ENCODE data around the gene CGREF1. TPM values are rescaled to one million over a fixed set of nuclear protein-coding genes. Genes with fewer than 3 reads are reported as not detected.

Gene CGREF1
- total RNA-seq, 3 donors from 2014 or later: 2.6 to 7.3 (median 2.7) TPM

GRCh38 chr2:27109083-27109482 lies 9.8 kb downstream of the CGREF1 start:
- no peak for ATAC-seq
- DNase-seq: no peak
- H3K9me3 Mint-ChIP-seq: no peaks in the 10 kb centered on the region
- no peak overlapping the region for H3K4me3 Mint-ChIP-seq
- no peaks in the 10 kb centered on the region for H3K4me1 Mint-ChIP-seq (ENCODE audit: low read depth)
- H3K36me3 Mint-ChIP-seq (ENCODE audit: insufficient read depth): no peaks in the 10 kb centered on the region
- H3K27me3 Mint-ChIP-seq (ENCODE audit: low read depth): peaks cover 9% of the 10 kb centered on the region

GRCh38 chr2:27108221-27108620 lies 10.7 kb downstream of the CGREF1 start:
- Mint-ChIP-seq H3K4me1 (ENCODE audit: low read depth) (no peaks in the 10 kb centered on the region), H3K4me3 (no peak overlapping the region), H3K36me3 (ENCODE audit: insufficient read depth) (no peaks in the 10 kb centered on the region), H3K27me3 (ENCODE audit: low read depth) (peaks cover 9% of the 10 kb centered on the region), H3K9me3 (no peaks in the 10 kb centered on the region)
- ATAC-seq (no peak), DNase-seq (no peak)

DNA sequence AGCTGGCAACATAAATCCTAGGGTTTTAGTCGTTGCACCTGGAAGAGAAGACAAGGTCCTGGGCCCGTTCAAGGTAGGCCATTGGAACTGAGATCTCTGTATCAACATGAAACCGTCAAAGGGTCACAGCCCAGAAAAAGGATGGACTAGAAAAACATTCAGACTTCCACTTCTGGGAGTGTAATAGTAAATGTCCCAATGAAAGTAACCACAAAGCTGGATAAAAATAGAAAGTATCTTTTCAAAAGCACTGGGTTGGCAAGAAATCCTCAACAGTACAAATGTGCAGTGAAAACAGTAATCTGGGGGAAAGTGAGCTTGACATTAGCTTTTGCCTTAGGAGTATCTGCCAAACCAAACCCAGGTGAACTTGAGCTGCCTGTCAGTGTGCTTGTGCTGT lies 12.9 kb downstream of the CGREF1 start:
- no peak for ATAC-seq
- H3K4me3 Mint-ChIP-seq: no peak overlapping the region
- no peak for DNase-seq
- no peaks in the 10 kb centered on the region for H3K9me3 Mint-ChIP-seq
- H3K36me3 Mint-ChIP-seq (ENCODE audit: insufficient read depth): no peaks in the 10 kb centered on the region
- H3K27me3 Mint-ChIP-seq (ENCODE audit: low read depth): peaks cover 9% of the 10 kb centered on the region
- no peaks in the 10 kb centered on the region for H3K4me1 Mint-ChIP-seq (ENCODE audit: low read depth)

GRCh38 chr2:27102329-27102728 lies 16.6 kb downstream of the CGREF1 start:
- Mint-ChIP-seq H3K4me1 (ENCODE audit: low read depth) (no peaks in the 10 kb centered on the region), H3K36me3 (ENCODE audit: insufficient read depth) (no peaks in the 10 kb centered on the region), H3K27me3 (ENCODE audit: low read depth) (peaks cover 7% of the 10 kb centered on the region), H3K4me3 (no peak overlapping the region), H3K9me3 (no peaks in the 10 kb centered on the region)
- ATAC-seq: no peak
- DNase-seq: no peak

DNA sequence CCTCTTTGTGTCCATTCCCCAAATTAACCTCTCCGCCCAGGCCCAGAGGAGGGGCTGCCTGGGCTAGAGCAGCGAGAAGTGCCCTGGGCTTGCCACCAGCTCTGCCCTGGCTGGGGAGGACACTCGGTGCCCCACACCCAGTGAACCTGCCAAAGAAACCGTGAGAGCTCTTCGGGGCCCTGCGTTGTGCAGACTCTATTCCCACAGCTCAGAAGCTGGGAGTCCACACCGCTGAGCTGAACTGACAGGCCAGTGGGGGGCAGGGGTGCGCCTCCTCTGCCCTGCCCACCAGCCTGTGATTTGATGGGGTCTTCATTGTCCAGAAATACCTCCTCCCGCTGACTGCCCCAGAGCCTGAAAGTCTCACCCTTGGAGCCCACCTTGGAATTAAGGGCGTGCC lies 18.9 kb downstream of the CGREF1 start:
- Mint-ChIP-seq H3K36me3 (ENCODE audit: insufficient read depth) (no peaks in the 10 kb centered on the region), H3K4me1 (ENCODE audit: low read depth) (peaks cover 10% of the 10 kb centered on the region), H3K27me3 (ENCODE audit: low read depth) (no peaks in the 10 kb centered on the region), H3K4me3 (no peak overlapping the region), H3K9me3 (no peaks in the 10 kb centered on the region)
- ATAC-seq: no peak
- DNase-seq: no peak

DNA sequence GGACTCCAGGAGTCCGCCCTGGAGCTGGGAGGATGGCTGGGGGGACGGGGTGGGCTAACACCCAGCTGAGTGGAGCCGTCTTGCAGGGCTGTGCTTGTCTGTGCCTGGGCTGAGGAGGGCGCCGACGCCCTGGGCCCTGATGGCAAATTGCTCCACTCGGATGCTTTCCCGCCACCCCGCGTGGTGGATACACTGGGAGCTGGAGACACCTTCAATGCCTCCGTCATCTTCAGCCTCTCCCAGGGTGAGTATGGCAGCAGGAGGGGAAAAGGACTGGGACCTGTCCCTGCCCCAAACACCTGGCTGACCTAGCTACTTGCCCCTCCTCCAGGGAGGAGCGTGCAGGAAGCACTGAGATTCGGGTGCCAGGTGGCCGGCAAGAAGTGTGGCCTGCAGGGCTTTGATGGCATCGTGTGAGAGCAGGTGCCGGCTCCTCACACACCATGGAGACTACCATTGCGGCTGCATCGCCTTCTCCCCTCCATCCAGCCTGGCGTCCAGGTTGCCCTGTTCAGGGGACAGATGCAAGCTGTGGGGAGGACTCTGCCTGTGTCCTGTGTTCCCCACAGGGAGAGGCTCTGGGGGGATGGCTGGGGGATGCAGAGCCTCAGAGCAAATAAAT lies 19.5 kb downstream of the CGREF1 start:
- no peak for ATAC-seq
- peaks cover 10% of the 10 kb centered on the region for H3K4me1 Mint-ChIP-seq (ENCODE audit: low read depth)
- no peak overlapping the region for H3K4me3 Mint-ChIP-seq
- no peak for DNase-seq
- H3K27me3 Mint-ChIP-seq (ENCODE audit: low read depth): no peaks in the 10 kb centered on the region
- H3K9me3 Mint-ChIP-seq: no peaks in the 10 kb centered on the region
- H3K36me3 Mint-ChIP-seq (ENCODE audit: insufficient read depth): no peaks in the 10 kb centered on the region

- H3K36me3 Mint-ChIP-seq (ENCODE audit: insufficient read depth): no peaks in the 10 kb centered on the region
- ATAC-seq: no peak
- H3K27me3 Mint-ChIP-seq (ENCODE audit: low read depth): no peaks in the 10 kb centered on the region
Observed at GRCh38 chr2:27097341-27097740, 21.6 kb downstream of the CGREF1 start.

GRCh38 chr2:27096748-27097297 lies 22.1 kb downstream of the CGREF1 start:
- DNase-seq (no peak), ATAC-seq (no peak)
- Mint-ChIP-seq H3K36me3 (ENCODE audit: insufficient read depth) (no peaks in the 10 kb centered on the region), H3K4me1 (ENCODE audit: low read depth) (peaks cover 10% of the 10 kb centered on the region), H3K9me3 (no peaks in the 10 kb centered on the region), H3K4me3 (no peak overlapping the region), H3K27me3 (ENCODE audit: low read depth) (no peaks in the 10 kb centered on the region)

More at GRCh38 chr2:27097341-27097740, 21.6 kb downstream of the CGREF1 start:
- no peak overlapping the region for H3K4me3 Mint-ChIP-seq
- DNase-seq: no peak
- H3K4me1 Mint-ChIP-seq (ENCODE audit: low read depth): peaks cover 10% of the 10 kb centered on the region
- H3K9me3 Mint-ChIP-seq: no peaks in the 10 kb centered on the region

- Mint-ChIP-seq H3K36me3 (ENCODE audit: insufficient read depth) (no peaks in the 10 kb centered on the region), H3K27me3 (ENCODE audit: low read depth) (no peaks in the 10 kb centered on the region), H3K9me3 (no peaks in the 10 kb centered on the region), H3K4me3 (peak overlapping the region; percentile 50), H3K4me1 (ENCODE audit: low read depth) (peaks cover 10% of the 10 kb centered on the region)
- DNase-seq (no peak), ATAC-seq (peak; percentile 87 to 92)
Observed at GRCh38 chr2:27095745-27096651, 22.9 kb downstream of the CGREF1 start.

- H3K4me3 Mint-ChIP-seq: no peak overlapping the region
- ATAC-seq: no peak
Observed at GRCh38 chr2:27095427-27095744, 23.5 kb downstream of the CGREF1 start.

DNA sequence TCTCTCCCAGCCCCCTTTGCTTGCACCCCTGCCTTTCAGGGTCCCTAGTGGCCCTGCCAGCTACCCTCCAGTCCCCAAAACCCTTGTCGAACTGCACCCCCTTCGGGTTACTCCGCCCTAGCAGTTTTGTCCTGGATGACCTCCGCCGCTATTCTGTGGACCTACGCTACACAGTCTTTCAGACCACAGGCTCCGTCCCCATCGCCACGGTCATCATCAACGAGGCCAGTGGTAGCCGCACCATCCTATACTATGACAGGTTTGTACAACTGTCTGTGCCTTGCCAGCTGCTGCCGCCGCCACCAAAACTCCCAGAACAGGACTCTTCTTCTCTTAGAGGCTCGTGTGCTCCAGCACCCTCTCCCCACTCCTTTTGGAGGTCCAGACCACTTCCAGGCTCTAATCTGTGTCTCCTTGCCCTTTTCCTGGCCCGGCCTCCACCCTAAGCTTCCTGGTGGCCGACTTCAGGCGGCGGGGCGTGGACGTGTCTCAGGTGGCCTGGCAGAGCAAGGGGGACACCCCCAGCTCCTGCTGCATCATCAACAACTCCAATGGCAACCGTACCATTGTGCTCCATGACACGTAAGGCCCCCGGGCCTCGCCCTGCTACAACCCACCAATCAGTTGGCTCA lies 24.5 kb downstream of the CGREF1 start:
- no peaks in the 10 kb centered on the region for H3K9me3 Mint-ChIP-seq
- H3K27me3 Mint-ChIP-seq (ENCODE audit: low read depth): no peaks in the 10 kb centered on the region
- H3K4me1 Mint-ChIP-seq (ENCODE audit: low read depth): peaks cover 10% of the 10 kb centered on the region
- ATAC-seq (no peak), DNase-seq (no peak)
- no peak overlapping the region for H3K4me3 Mint-ChIP-seq
- H3K36me3 Mint-ChIP-seq (ENCODE audit: insufficient read depth): no peaks in the 10 kb centered on the region

More at GRCh38 chr2:27095427-27095744, 23.5 kb downstream of the CGREF1 start:
- DNase-seq: no peak
- no peaks in the 10 kb centered on the region for H3K9me3 Mint-ChIP-seq
- peaks cover 10% of the 10 kb centered on the region for H3K4me1 Mint-ChIP-seq (ENCODE audit: low read depth)
- H3K36me3 Mint-ChIP-seq (ENCODE audit: insufficient read depth): no peaks in the 10 kb centered on the region
- H3K27me3 Mint-ChIP-seq (ENCODE audit: low read depth): no peaks in the 10 kb centered on the region

DNA sequence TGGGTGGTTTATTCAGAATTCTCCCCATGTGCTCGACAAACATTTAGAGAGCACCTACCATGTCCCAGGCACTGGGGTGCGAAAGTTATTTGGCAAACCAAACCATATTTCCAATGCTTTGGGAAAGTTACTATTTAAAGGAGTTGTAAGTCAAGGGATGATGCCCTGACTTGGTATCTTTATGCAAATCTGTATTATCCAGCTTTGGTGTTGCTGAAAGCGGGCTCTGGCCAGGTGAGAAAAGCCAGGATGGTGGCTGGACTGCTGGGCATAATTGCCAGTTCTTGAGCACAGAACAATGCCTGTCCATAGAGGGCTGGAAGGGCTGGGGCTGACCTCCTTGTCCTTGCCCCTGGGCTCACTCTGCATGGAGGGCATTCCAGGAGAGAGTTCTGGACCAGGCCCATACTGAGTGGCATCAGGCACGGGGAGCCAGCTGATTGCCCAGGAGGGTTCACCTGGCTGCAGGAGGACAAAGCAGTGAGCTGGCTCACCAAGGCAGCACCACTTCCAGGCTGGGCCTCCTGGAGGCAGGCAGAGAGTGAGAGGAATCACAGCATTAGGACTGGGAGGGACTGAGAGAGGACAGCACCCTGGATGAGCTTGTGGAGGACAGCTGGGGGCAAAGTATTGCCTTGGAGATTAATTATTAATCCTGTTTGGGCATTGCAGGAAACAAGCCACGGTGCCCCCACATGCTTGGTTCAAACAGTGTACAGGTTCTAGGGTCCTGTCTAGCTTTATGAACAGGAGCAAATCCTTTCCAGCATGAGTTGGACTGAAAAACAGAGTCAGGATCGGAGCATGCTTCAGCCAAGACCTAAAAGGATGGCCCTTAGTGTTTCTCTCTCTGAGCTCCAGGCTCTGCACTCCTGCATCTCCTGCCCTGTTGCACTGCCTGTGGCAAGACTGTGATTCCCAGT lies 25.2 kb downstream of the CGREF1 start:
- Mint-ChIP-seq H3K9me3 (no peaks in the 10 kb centered on the region), H3K4me1 (ENCODE audit: low read depth) (peaks cover 10% of the 10 kb centered on the region), H3K4me3 (no peak overlapping the region), H3K36me3 (ENCODE audit: insufficient read depth) (no peaks in the 10 kb centered on the region), H3K27me3 (ENCODE audit: low read depth) (no peaks in the 10 kb centered on the region)
- no peak for ATAC-seq
- no peak for DNase-seq

DNA sequence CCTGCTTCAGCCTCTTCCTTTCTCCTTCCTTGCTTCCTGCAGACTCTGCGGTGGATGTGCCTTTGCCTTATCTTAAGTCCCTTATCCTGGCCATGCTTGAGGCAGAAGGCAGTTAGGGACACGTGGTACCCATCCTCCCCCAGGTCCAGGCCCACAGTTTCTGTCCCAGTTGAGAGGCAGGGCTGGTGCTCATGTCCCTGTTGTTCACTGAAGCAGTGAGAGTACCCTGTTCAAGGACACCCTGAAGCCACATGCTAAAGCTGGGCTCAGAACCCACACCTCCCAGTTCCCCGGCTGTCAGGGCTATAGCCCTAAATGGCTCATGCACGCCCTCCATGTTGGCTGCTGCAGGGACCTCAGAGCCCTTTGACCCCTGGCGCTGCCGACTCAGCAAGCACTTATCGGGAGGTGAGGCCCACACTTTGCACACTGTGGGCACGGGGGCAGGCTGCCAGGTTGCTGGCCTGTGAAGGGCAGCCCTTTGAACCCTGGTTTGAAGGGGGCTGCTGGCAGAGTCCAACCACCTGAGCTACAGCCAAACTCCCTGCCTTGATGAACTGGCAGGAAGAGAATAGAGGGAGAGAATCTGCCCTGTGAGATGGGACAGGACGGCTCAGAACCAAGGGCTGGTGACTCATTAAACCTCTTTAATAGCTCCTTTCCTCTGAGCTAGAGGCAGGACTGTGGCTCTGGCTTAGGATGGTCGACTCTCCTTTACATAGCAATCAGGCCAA lies 26.1 kb downstream of the CGREF1 start:
- ATAC-seq: no peak
- Mint-ChIP-seq H3K4me1 (ENCODE audit: low read depth) (peaks cover 10% of the 10 kb centered on the region), H3K36me3 (ENCODE audit: insufficient read depth) (no peaks in the 10 kb centered on the region), H3K4me3 (no peak overlapping the region), H3K27me3 (ENCODE audit: low read depth) (no peaks in the 10 kb centered on the region), H3K9me3 (no peaks in the 10 kb centered on the region)
- DNase-seq: no peak

Measured in activated T-cell treated with anti-CD3 and anti-CD28 coated beads, Interleukin-2, amount 50 U/mL, for 4 hours (primary cell).